UCSD-AML1 (cell line): ENCODE measurements around the gene KCNA1.

Experiments
- DNase-seq: peaks from one replicate; lab custom pipeline; 2025; ENCODE audit not compliant: unreplicated experiment; lab: John Stamatoyannopoulos, UW

KCNA1 gene

DNA sequence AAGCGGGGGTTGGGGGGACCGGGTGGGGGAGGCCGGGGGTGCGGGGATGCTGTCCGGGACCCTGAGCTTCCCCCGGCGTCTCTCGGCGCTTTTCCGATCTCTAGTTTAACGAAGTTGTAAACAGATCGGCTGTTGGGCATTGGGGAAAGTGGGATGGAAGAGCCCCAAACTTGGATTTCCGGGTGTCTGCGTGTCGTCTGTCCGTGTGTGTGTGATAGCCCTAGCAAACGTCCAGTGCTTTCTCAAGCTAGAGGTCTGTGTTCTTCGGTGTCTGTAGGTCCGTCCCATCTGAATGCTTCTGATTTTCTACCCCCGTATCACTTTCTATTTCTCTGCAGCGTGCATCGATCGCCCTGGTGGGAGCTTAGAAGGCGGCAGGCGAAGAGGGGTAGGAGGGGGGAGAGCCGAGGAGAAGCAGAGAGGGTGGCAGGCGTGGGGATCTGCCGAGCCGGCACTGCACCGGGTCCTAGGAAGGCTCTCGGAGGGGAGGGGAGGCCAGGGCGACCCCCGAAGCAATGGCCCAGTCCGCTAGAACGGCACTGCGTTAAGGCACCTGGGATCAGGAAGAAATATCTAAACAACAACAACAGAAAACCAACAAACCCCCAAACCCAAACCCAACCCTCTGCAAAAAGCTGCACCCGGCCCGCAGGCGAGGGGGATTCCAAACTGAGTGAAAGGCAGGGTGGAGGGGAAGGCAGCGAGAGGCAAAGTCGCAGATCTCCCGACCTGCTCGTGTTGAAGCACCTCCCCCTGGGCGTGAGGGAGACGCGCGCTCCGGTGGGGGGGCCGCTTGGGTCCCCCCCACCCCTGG is 1.0 kb downstream of the KCNA1 start:
- DNase-seq: no peak

- no peak for DNase-seq
These were observed 1.8 kb downstream of the KCNA1 start for GRCh38 chr12:4911316-4911994.

GRCh38 chr12:4914720-4915119 is 5.0 kb downstream of the KCNA1 start:
- no peak for DNase-seq

DNA sequence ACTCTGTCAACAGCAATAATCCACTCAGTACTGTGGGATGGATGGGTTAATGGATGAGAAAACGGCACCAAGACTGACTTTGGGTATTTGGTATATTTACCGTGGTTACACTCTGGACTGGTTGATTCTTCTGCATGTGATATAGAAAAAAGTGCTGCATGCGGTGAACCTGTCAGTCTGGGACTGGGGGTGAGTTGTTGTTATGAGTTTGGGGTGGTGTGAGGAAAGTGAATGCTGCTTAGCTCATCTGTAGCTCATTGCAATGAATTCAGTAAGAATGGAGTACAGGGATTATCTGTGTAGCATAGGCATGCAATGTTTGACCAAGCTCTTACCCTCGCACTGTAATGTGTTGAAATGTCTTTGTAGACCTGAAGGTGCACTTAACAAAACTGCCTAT is 6.0 kb downstream of the KCNA1 start:
- DNase-seq: no peak

- DNase-seq: no peak
These were observed 9.4 kb downstream of the KCNA1 start for GRCh38 chr12:4918950-4919660.

- DNase-seq: no peak
These were observed 22.9 kb downstream of the KCNA1 start for GRCh38 chr12:4932576-4932975.

DNA sequence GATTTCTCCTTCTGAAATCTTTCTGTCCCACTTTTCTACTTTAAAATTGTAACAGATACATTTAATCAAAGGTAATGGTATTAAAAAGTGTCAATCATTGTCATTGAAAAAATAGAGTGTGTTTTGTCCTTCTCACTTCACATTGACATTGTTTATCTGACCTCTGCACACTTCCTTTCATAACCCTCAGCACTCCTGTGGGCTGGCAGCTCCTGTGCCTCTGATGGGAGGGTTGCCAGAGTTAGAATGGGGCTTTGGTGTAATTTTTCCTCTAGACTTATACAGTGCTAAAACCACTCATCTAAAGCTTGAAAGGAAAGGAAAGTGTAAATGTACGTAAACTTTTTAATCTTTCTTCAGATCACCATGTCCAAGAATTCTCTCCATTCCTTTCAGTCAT is 23.7 kb downstream of the KCNA1 start:
- no peak for DNase-seq

GRCh38 chr12:4934407-4935035 is 24.8 kb downstream of the KCNA1 start:
- DNase-seq: no peak

DNA sequence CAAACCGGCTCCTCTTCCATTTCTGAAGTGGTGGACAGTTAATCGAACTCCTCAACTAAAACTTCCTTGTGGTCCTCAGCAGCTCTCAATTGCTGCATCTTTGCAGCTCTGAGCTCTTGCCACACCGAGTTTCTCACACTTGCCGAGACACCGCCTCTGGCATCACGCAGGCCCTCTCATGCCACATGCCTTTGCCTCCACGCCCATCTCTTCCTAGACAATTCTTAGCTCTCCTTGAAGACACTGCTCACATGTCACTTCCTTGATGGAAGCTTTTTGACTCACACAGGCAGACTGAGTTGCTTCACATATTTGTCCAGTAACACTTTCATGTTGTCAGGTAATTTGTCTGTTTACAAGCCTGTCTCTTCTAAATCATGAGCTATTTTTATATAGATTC is 29.2 kb downstream of the KCNA1 start:
- DNase-seq: no peak

- no peak for DNase-seq
These were observed 29.8 kb downstream of the KCNA1 start for GRCh38 chr12:4939418-4940023.

DNA sequence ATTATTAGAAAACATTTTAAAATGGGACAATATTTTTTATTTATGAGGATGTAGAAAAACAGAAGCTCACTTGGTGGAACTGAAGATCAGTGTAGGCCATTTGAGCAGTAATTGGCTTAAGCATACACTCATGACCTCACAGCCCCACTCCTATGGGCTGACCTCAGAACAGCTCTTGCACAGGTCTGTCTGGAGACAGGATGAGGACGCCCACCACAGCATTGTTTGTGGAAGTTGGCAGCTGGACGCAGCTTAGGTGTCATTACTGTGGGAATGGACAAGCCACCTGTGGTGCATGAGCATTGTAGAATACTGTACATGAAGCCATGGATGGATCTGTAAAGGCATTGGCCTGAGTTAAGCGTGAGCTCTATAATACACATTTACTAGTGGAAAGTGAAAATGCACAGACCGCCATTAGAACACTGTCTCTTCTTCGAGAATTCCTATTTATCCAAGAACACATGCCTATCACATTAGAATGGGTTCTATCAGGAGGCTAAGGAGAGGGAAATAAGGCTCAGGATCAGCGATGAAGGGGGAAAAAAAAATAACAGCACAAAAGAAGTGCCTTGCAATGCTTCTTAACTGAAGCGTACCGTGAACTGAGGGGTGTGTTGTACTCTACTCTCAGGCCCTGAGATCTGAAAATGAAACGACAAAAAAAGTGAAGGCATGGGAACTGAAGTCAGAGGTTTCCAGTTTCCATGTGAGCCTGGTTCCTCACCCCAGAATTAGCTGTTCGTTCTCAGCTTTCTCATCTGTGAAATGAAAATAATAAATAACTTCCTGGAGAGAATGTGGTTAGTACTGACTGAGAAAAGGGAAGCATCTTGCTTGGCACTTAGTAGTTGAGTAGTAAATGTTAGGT is 33.6 kb downstream of the KCNA1 start:
- DNase-seq: no peak

- peak; percentile 28 for DNase-seq
These were observed 34.2 kb downstream of the KCNA1 start for GRCh38 chr12:4943938-4944284.

DNA sequence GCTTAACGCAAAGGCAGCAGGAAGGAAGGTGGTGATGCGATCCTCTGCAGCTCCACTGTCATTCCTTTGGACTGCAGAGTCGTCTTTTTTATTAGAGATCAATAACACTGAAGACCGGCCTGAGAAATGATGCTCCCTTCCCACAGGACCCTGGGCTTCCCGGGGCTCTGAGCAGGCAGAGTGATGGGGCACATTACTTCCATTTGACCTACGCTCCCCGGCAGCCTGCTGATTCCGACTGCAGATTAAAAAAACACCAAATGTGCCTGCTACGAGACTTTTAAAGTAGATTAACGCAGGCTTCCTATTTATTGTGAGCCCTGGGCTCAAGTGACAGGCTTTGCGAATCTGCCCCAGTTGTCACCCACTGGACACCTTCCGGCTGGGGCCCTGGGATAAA is 37.5 kb downstream of the KCNA1 start:
- no peak for DNase-seq

- DNase-seq: no peak
These were observed 41.4 kb downstream of the KCNA1 start for GRCh38 chr12:4951083-4951482.

DNA sequence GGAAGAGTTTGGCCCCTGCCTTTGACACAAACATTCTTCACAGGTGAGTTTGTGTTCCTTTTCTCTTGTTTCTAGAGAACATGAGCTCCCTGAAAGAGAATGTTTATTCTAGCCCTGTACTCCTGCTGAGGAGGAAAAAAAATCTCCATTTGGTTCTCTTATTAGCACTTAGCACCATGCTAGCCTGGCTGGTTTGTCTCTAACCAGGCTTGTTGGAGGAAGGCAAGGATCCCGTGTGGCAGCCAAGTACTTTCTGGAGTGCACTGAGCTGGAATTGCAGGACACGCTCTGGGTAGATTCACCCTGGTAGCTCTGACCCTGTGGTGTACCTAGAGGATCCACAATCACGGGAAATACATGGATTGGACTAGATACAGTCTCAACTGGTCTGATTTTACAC is 41.9 kb downstream of the KCNA1 start:
- no peak for DNase-seq

- no peak for DNase-seq
These were observed 45.1 kb downstream of the KCNA1 start for GRCh38 chr12:4954621-4955354.

DNA sequence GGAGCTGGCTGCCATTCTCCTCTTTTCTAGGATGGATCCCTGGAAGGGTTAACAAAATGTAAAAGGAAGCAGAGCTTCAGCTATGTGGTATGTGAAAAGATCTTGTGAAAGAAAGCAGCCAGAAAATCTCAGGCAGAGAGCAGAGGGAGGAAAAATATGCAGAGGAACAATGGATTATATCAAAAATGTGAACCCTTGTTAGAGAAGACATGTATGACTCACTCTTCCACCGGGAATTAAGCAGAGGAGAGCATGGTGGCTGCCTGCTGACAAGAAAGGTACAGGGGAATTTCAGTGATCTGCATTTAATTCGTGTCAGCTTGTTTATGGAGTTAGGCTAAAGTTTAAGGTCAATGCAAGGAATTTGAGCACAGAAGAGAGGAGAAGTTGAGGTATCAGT is 46.3 kb downstream of the KCNA1 start:
- no peak for DNase-seq

- no peak for DNase-seq
These were observed 47.3 kb downstream of the KCNA1 start for GRCh38 chr12:4956968-4957367.

- DNase-seq: no peak
These were observed 48.1 kb downstream of the KCNA1 start for GRCh38 chr12:4957761-4958160.
